Skeletal muscle satellite cell (primary cell): Measurements from ENCODE around the gene FCN2.
"Not testable (repeated sequence)": the region's sequence is repeated elsewhere in the genome, so short reads cannot be mapped to it uniquely, and the experiment has no call there.

Source experiments
- H3K27me3 ChIP-seq: 2 replicates; pipeline ENCODE4 v1.7.0; 2013; ENCODE audit warnings: low read length; ENCODE audit not compliant: control insufficient read depth, insufficient read depth
- H3K36me3 ChIP-seq: 2 replicates; pipeline ENCODE4 v1.7.0; 2013; ENCODE audit warnings: mild to moderate bottlenecking, control low read depth, low read length; ENCODE audit not compliant: insufficient read depth
- H3K4me1 ChIP-seq: 2 replicates; pipeline ENCODE4 v1.7.0; 2013; ENCODE audit warnings: low read length; ENCODE audit not compliant: control insufficient read depth, insufficient read depth
- H3K4me2 ChIP-seq: 2 replicates; pipeline ENCODE4 v1.7.0; 2013; ENCODE audit warnings: mild to moderate bottlenecking, low read length
- H3K4me3 ChIP-seq: 2 replicates; pipeline ENCODE4 v1.7.0; 2013; ENCODE audit warnings: low read length
- H3K9ac ChIP-seq: 2 replicates; pipeline ENCODE4 v1.7.0; 2013; ENCODE audit warnings: mild to moderate bottlenecking, low read depth, low read length, moderate library complexity
- H3K9me3 ChIP-seq: replicated peaks from 2 replicates; pipeline ENCODE4 v1.7.0; 2013; ENCODE audit warnings: mild to moderate bottlenecking, control low read depth, low read length

Gene FCN2

DNA sequence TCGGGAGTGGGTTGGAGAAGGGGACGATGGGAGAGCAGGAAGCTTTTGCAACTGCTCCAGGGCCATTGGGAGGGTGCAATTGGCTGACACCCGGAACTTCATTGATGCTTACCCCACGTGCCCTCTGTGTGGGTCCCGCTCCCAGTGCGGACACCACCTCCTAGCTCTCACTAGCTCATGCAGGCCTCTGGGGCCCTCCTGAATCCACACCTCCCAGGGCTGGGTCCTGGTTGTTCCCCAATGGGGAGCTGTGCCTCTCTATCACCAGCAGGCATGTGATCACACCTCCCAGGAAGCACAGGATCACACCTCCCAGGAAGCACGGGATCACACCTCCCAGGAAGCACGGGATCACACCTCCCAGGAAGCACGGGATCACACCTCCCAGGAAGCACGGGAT is 32.1 kb upstream of the FCN2 start:
- Histone ChIP-seq H3K27me3 (no peaks in the 10 kb centered on the region), H3K9me3 (peaks cover 3% of the 10 kb centered on the region), H3K4me2 (no peak overlapping the region), H3K9ac (no peak overlapping the region), H3K36me3 (peaks cover 27% of the 10 kb centered on the region), H3K4me1 (no peaks in the 10 kb centered on the region), H3K4me3 (no peak overlapping the region)

DNA sequence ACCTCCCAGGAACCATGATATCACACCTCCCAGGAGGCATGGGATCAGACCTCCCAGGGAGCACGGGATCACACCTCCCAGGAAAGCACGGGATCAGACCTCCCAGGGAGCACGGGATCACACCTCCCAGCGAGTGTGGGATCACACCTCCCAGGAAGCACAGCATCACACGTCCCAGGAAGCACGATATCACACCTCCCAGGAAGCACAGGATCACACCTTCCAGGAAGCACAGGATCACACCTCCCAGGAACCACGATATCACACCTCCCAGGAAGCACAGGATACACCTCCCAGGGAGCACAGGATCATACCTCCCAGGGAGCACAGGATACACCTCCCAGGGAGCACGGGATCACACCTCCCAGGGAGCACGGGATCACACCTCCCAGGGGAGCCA is 30.0 kb upstream of the FCN2 start:
- no peak overlapping the region for H3K4me3 ChIP-seq
- no peak overlapping the region for H3K4me2 ChIP-seq
- no peak overlapping the region for H3K9ac ChIP-seq
- no peaks in the 10 kb centered on the region for H3K27me3 ChIP-seq
- H3K4me1 ChIP-seq = no peaks in the 10 kb centered on the region
- peaks cover 7% of the 10 kb centered on the region for H3K36me3 ChIP-seq
- H3K9me3 ChIP-seq = peaks cover 3% of the 10 kb centered on the region

DNA sequence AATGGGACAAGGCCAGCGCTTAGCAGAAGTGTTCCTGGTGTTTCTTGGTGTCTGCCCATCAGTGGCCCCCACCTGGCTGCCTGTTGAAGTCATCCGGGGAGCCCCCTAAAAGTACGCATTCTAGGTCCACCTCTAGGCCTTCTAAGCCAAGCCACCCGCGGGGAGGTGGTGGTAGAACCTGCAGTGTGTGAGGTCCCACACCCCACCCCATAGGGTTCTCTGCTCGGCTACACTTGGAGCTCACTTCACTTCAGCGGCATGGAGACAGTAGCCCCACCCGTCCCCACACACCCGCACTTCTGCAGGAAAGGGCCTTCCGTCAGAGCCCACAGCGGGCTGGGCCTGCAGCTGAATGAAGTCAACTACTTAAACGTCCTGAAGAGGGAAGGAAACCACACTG is 29.6 kb upstream of the FCN2 start:
- no peaks in the 10 kb centered on the region for H3K4me1 ChIP-seq
- no peaks in the 10 kb centered on the region for H3K27me3 ChIP-seq
- H3K4me3 ChIP-seq = no peak overlapping the region
- no peak overlapping the region for H3K9ac ChIP-seq
- H3K36me3 ChIP-seq = peaks cover 3% of the 10 kb centered on the region
- H3K4me2 ChIP-seq = no peak overlapping the region
- peaks cover 3% of the 10 kb centered on the region for H3K9me3 ChIP-seq

DNA sequence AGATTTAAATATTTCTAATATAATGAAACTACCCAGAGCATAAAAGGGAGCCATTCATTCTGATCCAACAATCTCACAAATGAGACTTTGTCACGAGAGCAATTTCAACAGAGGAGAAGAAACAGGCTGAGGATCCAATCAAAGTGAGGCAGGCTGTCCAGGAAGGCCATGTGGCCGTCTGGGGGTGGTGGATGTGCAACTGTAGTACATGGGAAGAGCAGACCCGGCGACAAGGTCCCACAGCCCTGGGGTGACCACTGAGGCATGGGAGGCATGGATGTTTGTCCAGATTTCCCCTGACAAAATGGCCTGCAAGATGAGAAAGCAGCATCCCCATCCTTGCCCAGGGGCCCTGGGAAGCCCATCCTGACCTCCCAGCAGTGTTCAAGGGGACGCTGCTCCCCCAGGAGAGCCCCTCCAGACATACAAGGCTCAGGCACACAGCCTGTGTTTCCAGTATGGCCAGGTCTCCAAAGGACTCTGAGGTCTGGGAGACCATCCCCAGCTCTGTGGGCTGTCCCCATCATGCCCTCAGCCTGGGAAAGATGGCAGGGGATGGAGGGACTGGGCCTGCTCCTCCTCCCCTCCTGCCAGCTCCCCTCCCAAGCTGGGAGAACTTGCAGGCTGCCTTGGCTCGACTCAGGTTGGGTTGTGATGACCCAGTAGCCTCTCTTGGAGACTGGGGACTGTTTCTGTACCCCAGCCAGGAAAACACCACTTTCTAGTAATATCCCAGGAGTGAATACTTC is 27.5 kb upstream of the FCN2 start:
- Histone ChIP-seq H3K9ac (no peak overlapping the region), H3K36me3 (no peaks in the 10 kb centered on the region), H3K27me3 (no peaks in the 10 kb centered on the region), H3K4me3 (no peak overlapping the region), H3K4me1 (no peaks in the 10 kb centered on the region), H3K9me3 (peaks cover 3% of the 10 kb centered on the region), H3K4me2 (no peak overlapping the region)

DNA sequence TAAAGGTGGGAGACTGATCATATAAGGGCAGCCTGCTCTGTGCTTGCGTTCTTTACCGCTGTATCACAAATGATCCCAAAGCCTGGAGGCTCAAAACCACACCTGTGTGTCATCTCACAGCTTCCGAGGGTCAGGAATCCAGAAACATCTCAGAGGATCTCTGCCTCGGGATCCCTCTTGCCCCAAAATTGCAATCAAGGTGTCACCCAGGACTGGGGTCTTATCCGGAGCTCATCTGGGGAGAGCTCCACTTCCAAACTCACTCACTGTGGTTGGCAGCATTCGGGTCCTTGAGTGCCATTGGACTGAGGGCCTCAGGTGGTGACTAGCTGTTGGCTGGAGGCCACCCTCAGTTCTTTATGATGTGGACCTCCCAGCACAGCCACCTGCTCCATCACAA is 26.7 kb upstream of the FCN2 start:
- H3K4me1 ChIP-seq = no peaks in the 10 kb centered on the region
- H3K4me2 ChIP-seq = no peak overlapping the region
- H3K9ac ChIP-seq = no peak overlapping the region
- no peaks in the 10 kb centered on the region for H3K36me3 ChIP-seq
- no peaks in the 10 kb centered on the region for H3K27me3 ChIP-seq
- H3K9me3 ChIP-seq = peaks cover 3% of the 10 kb centered on the region
- H3K4me3 ChIP-seq = no peak overlapping the region

DNA sequence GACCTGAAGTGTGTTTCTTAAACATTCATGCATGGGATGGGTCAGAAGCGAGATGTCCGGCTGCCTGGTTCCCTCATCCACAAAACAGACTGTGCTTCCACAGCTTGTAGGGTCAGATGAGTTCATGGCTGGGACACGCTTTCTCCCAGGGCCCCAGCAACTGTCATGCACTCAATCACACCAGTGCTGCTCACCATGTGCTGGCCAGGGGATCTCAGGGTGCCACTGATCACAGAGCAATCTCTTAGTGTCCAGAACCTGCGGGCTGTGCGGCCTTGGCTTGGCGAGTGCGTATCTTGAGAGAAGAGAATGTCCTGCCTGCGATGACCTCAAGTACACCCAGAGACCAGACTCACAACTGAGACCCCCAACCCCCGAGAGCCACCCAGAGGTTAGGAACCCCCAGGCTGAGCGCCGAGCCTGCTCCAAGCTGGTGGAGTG is 26.0 kb upstream of the FCN2 start:
- peaks cover 3% of the 10 kb centered on the region for H3K9me3 ChIP-seq

DNA sequence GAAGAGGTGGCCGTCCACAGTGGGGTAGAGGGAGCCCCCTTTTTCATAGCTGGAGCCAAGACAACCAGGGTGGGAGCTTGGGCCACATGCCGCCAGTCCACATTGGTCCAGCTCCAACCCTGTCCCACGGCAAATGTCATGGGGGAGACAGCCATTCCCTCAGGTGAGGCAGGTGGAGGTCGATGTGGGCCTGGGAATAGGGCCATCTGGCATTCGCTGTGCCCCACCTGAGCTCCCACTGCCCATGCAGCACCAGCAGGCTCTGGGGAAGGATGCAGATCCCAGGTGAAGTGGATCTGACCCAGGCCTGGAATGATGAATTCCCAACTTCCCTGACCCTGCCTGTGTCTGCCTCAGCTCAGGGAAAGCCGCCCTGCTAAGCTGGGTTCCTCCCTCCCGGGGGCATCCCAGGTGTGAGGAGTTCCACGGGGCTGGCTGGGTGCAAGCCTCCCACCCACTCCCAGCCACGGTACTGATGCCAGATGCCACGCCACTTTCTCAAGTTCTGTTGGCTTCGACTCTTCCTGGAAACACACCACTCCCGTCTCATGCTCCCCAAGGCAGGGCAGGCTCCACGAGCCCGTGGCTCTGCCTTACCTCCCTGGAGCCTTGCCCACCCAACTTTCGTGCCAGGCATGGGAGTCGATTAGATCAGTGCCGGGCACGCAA is 25.2 kb upstream of the FCN2 start:
- H3K4me3 ChIP-seq = no peak overlapping the region
- H3K4me2 ChIP-seq = no peak overlapping the region
- no peak overlapping the region for H3K9ac ChIP-seq
- peaks cover 3% of the 10 kb centered on the region for H3K9me3 ChIP-seq
- H3K4me1 ChIP-seq = no peaks in the 10 kb centered on the region
- H3K36me3 ChIP-seq = no peaks in the 10 kb centered on the region
- no peaks in the 10 kb centered on the region for H3K27me3 ChIP-seq

More for the DNA sequence above, 26.0 kb upstream of the FCN2 start:
- no peaks in the 10 kb centered on the region for H3K27me3 ChIP-seq
- H3K36me3 ChIP-seq = no peaks in the 10 kb centered on the region
- H3K4me2 ChIP-seq = no peak overlapping the region
- H3K4me1 ChIP-seq = no peaks in the 10 kb centered on the region
- H3K4me3 ChIP-seq = no peak overlapping the region
- no peak overlapping the region for H3K9ac ChIP-seq

DNA sequence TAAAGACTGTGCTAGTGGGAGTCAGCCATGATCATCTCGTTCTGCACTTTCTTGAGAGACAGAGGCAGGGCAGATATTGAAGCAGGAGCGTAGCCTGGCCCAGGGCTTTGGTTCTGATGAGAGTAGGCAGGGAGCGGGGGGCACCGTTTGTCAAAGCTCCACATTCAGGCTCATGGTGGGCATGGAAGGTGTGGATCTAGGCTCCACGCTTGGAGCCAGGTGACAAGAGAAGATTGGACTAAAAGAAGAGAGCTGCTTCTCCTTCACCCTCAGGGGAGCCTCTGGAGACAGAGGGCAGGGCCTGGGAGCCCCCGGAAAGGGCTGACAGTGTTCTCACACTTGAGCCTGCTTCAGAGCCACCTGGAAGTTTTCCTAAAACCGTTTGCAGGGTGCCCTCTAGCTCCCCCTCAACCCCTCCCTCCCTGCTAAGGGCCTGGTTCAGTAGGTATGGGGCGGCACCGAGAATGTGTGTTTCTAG is 24.7 kb upstream of the FCN2 start:
- Histone ChIP-seq H3K4me3 (no peak overlapping the region), H3K9me3 (no peaks in the 10 kb centered on the region), H3K4me2 (no peak overlapping the region), H3K4me1 (no peaks in the 10 kb centered on the region), H3K36me3 (no peaks in the 10 kb centered on the region), H3K27me3 (no peaks in the 10 kb centered on the region), H3K9ac (no peak overlapping the region)

DNA sequence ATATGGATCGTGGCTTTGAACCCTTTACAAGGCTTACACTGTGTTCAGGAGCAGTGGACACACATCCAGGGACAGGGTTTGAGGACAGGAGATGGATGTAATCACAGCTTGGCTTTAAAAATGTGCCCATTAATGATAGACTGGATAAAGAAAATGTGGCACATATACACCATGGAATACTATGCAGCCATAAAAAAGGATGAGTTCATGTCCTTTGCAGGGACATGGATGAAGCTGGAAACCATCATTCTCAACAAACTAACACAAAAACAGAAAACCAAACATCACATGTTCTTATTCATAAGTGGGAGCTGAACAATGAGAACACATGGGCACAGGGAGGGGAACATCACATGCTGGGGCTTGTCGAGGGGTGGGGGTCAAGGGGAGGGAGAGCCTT is 23.2 kb upstream of the FCN2 start:
- H3K9me3 ChIP-seq, H3K27me3 ChIP-seq, H3K9ac ChIP-seq, H3K4me2 ChIP-seq, H3K36me3 ChIP-seq, H3K4me1 ChIP-seq, H3K4me3 ChIP-seq: not testable (repeated sequence)

DNA sequence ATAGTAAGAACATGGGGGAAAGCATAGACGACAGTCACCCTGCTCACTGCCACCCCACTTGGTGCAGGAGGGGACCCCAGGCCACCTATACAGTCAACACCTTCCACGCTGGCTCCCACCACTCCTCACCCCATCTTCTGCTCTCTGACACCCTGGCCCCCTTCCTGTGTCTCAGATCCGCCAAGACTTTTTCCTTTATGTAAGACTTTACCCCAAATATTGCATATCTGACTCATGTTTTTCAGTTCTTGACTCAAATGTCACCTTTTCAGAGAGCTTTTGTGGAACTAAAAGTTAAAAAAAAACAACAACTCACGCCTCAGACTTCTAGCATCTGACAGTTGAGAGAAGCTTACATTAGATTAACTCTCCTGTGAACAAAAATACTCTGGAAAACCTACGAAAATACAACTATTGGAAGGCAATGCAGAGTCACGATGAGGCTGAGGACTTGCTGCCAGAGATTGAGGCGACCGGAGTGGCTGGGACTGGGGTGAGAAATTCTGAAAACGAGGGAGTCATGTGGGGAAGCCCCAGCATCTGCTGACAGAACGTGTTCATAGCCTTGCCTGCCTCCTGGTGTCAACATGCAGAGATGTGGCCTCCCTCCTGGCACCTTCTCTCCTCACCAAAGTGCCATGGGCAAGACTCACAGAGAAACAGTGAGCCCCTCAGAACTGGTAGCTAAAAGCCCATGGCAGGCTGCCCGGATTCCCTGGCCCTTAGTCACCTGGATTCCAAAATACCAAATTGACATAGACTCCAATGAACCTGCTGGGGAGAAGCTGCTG is 22.4 kb upstream of the FCN2 start:
- H3K4me1 ChIP-seq = no peaks in the 10 kb centered on the region
- no peak overlapping the region for H3K4me3 ChIP-seq
- no peaks in the 10 kb centered on the region for H3K27me3 ChIP-seq
- no peaks in the 10 kb centered on the region for H3K9me3 ChIP-seq
- no peaks in the 10 kb centered on the region for H3K36me3 ChIP-seq
- no peak overlapping the region for H3K4me2 ChIP-seq
- H3K9ac ChIP-seq = no peak overlapping the region

DNA sequence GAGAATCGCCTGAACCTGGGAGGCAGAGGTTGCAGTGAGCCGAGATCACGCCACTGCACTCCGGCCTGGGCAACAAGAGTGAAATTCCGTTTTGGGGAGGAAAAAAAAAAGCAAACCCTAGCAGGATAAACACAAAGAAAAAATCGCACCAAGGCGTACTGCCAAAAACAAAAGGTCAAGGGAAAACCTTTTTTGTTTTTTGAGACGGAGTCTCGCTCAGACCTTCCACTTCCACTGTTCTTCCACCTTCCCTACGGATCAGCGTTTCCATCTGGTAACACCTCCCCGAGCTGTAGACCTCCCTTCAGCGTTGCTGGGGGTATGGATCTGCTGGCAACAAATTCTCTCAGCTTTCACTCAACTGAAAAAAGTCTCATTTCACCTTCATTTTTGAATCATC is 20.1 kb upstream of the FCN2 start:
- no peak overlapping the region for H3K4me3 ChIP-seq
- no peak overlapping the region for H3K9ac ChIP-seq
- no peaks in the 10 kb centered on the region for H3K4me1 ChIP-seq
- H3K9me3 ChIP-seq = no peaks in the 10 kb centered on the region
- H3K36me3 ChIP-seq = no peaks in the 10 kb centered on the region
- H3K4me2 ChIP-seq = no peak overlapping the region
- H3K27me3 ChIP-seq = no peaks in the 10 kb centered on the region
